GM12875 (cell line): ENCODE data around the gene GRAMD1B.

Experiments used
- H3K4me3 ChIP-seq: one replicate; pipeline ENCODE4 v1.5.1; 2011; ENCODE audit warnings: low read depth, low read length, control low read depth
- TF ChIP-seq, protein P1 (sequence below): IDR thresholded peaks from 2 replicates; pipeline ENCODE4 v1.5.1; 2011; ENCODE audit warnings: low read depth, mild to moderate bottlenecking, control low read depth, inconsistent platforms, low read length, moderate library complexity, borderline replicate concordance; ENCODE audit not compliant: insufficient read depth

GRAMD1B gene

GRCh38 chr11:123426789-123427188 lies 3.3 kb upstream of the GRAMD1B start:
- TF ChIP-seq, protein P1, sequence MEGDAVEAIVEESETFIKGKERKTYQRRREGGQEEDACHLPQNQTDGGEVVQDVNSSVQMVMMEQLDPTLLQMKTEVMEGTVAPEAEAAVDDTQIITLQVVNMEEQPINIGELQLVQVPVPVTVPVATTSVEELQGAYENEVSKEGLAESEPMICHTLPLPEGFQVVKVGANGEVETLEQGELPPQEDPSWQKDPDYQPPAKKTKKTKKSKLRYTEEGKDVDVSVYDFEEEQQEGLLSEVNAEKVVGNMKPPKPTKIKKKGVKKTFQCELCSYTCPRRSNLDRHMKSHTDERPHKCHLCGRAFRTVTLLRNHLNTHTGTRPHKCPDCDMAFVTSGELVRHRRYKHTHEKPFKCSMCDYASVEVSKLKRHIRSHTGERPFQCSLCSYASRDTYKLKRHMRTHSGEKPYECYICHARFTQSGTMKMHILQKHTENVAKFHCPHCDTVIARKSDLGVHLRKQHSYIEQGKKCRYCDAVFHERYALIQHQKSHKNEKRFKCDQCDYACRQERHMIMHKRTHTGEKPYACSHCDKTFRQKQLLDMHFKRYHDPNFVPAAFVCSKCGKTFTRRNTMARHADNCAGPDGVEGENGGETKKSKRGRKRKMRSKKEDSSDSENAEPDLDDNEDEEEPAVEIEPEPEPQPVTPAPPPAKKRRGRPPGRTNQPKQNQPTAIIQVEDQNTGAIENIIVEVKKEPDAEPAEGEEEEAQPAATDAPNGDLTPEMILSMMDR, result no peak
- H3K4me3 ChIP-seq, result no peak overlapping the region

GRCh38 chr11:123427405-123427804 lies 2.7 kb upstream of the GRAMD1B start:
- TF ChIP-seq, protein P1, result no peak
- H3K4me3 ChIP-seq, result no peak overlapping the region

DNA sequence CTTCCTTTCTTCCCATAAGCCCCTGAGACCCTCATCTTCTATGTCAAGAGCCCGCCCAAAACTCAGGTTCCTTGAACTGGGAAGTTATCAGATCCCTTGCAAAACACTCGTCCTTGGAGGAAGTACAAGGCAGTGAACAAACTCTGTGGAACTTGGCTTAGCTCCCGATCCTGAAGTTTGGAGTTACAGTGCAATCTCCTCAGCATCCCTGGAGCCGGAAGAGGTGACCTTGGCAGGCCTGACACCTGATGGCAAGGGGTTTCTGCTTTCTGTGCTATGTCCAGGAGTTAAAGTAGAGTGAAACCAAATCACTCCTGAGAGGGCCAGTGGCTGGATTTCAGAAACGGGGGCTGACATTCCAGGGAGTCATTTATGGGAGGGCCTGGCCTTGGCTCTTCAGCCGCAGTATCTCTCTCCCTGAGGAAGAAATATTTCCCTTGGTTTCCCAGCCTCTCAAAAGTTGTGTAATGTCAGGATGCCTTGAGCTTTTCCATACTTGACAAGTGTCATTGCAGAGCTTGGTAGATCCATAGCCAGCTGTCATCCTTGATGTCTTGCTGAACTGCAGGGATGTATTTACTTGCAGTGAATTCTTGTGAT lies 1.9 kb upstream of the GRAMD1B start:
- TF ChIP-seq, protein P1, result no peak
- no peak overlapping the region for H3K4me3 ChIP-seq

GRCh38 chr11:123429336-123429735 lies 733 bp upstream of the GRAMD1B start:
- TF ChIP-seq, protein P1, result no peak
- H3K4me3 ChIP-seq, result no peak overlapping the region

- H3K4me3 ChIP-seq, result peak overlapping the region; percentile 72
- TF ChIP-seq, protein P1, result no peak
Measured at GRCh38 chr11:123430721-123431497, 840 bp downstream of the GRAMD1B start.

- TF ChIP-seq, protein P1, result no peak
- no peak overlapping the region for H3K4me3 ChIP-seq
Measured at GRCh38 chr11:123431619-123432018, 1.6 kb downstream of the GRAMD1B start.

GRCh38 chr11:123434262-123434661 lies 4.2 kb downstream of the GRAMD1B start:
- no peak overlapping the region for H3K4me3 ChIP-seq
- TF ChIP-seq, protein P1, result peak; percentile 47; the same call in 1 of the 2 replicates
